ENCODE measurements around the gene MAG. TPM values are rescaled to one million over a fixed set of nuclear protein-coding genes. Genes with fewer than 3 reads are reported as not detected.

The MAG gene
- total RNA-seq, 1 experiment from 2014 or later = 0.10 TPM

- peak; percentile 20 for DNase-seq
- no peaks in the 10 kb centered on the region for H3K27me3 ChIP-seq (ENCODE audit: control insufficient read depth, insufficient read depth, low read length)
- no peak overlapping the region for H3K4me3 ChIP-seq (ENCODE audit: insufficient read depth, low read depth, low read length)
- peaks cover 26% of the 10 kb centered on the region for H3K36me3 ChIP-seq (replicated peaks; ENCODE audit: control insufficient read depth, insufficient read depth, low read length)
Measured at GRCh38 chr19:35260694-35261304, 31.2 kb upstream of the MAG start.

GRCh38 chr19:35261356-35262100 is 30.4 kb upstream of the MAG start:
- Histone ChIP-seq H3K4me3 (ENCODE audit: insufficient read depth, low read depth, low read length) (no peak overlapping the region), H3K36me3 (replicated peaks; ENCODE audit: control insufficient read depth, insufficient read depth, low read length) (peaks cover 27% of the 10 kb centered on the region)
- DNase-seq = no peak

GRCh38 chr19:35262101-35262761 is 29.7 kb upstream of the MAG start:
- peak; percentile 65 for DNase-seq
- H3K4me3 ChIP-seq (ENCODE audit: insufficient read depth, low read depth, low read length) = no peak overlapping the region
- H3K27me3 ChIP-seq (ENCODE audit: control insufficient read depth, insufficient read depth, low read length) = no peaks in the 10 kb centered on the region
- peaks cover 27% of the 10 kb centered on the region for H3K36me3 ChIP-seq (replicated peaks; ENCODE audit: control insufficient read depth, insufficient read depth, low read length)

More at GRCh38 chr19:35261356-35262100, 30.4 kb upstream of the MAG start:
- no peaks in the 10 kb centered on the region for H3K27me3 ChIP-seq (ENCODE audit: control insufficient read depth, insufficient read depth, low read length)

- peak; percentile 10 for DNase-seq
- Histone ChIP-seq H3K27me3 (ENCODE audit: control insufficient read depth, insufficient read depth, low read length) (no peaks in the 10 kb centered on the region), H3K36me3 (replicated peaks; ENCODE audit: control insufficient read depth, insufficient read depth, low read length) (peaks cover 21% of the 10 kb centered on the region), H3K4me3 (ENCODE audit: insufficient read depth, low read depth, low read length) (no peak overlapping the region)
Measured at GRCh38 chr19:35264268-35265125, 27.5 kb upstream of the MAG start.

GRCh38 chr19:35265126-35265899 is 26.6 kb upstream of the MAG start:
- peak; percentile 26 for DNase-seq
- no peaks in the 10 kb centered on the region for H3K27me3 ChIP-seq (ENCODE audit: control insufficient read depth, insufficient read depth, low read length)
- H3K36me3 ChIP-seq (replicated peaks; ENCODE audit: control insufficient read depth, insufficient read depth, low read length) = peaks cover 17% of the 10 kb centered on the region
- H3K4me3 ChIP-seq (ENCODE audit: insufficient read depth, low read depth, low read length) = no peak overlapping the region

- H3K27me3 ChIP-seq (ENCODE audit: control insufficient read depth, insufficient read depth, low read length) = no peaks in the 10 kb centered on the region
- no peak for DNase-seq
- H3K36me3 ChIP-seq (replicated peaks; ENCODE audit: control insufficient read depth, insufficient read depth, low read length) = peaks cover 19% of the 10 kb centered on the region
- H3K4me3 ChIP-seq (ENCODE audit: insufficient read depth, low read depth, low read length) = no peak overlapping the region
Measured at GRCh38 chr19:35265900-35266519, 26.0 kb upstream of the MAG start.

- DNase-seq = peak; percentile 81
- peaks cover 26% of the 10 kb centered on the region for H3K36me3 ChIP-seq (replicated peaks; ENCODE audit: control insufficient read depth, insufficient read depth, low read length)
- peak overlapping the region; percentile 59 for H3K4me3 ChIP-seq (ENCODE audit: insufficient read depth, low read depth, low read length)
- no peaks in the 10 kb centered on the region for H3K27me3 ChIP-seq (ENCODE audit: control insufficient read depth, insufficient read depth, low read length)
Measured at GRCh38 chr19:35266520-35267352, 25.2 kb upstream of the MAG start.

GRCh38 chr19:35267353-35267817 is 24.6 kb upstream of the MAG start:
- Histone ChIP-seq H3K4me3 (ENCODE audit: insufficient read depth, low read depth, low read length) (peak overlapping the region; percentile 59), H3K27me3 (ENCODE audit: control insufficient read depth, insufficient read depth, low read length) (no peaks in the 10 kb centered on the region), H3K36me3 (replicated peaks; ENCODE audit: control insufficient read depth, insufficient read depth, low read length) (peaks cover 26% of the 10 kb centered on the region)
- peak; percentile 81 for DNase-seq

GRCh38 chr19:35267818-35268535 is 24.0 kb upstream of the MAG start:
- peak; percentile 100 for DNase-seq
- H3K27me3 ChIP-seq (ENCODE audit: control insufficient read depth, insufficient read depth, low read length) = no peaks in the 10 kb centered on the region
- peaks cover 27% of the 10 kb centered on the region for H3K36me3 ChIP-seq (replicated peaks; ENCODE audit: control insufficient read depth, insufficient read depth, low read length)

GRCh38 chr19:35268536-35269437 is 23.2 kb upstream of the MAG start, which contains the start of gene USF2:
USF2 (plus strand) TSS chr19:35268962; CDS start chr19:35269102, 140 bp downstream.
- DNase-seq = peak; percentile 95
- H3K36me3 ChIP-seq (replicated peaks; ENCODE audit: control insufficient read depth, insufficient read depth, low read length) = peaks cover 30% of the 10 kb centered on the region
- H3K4me3 ChIP-seq (ENCODE audit: insufficient read depth, low read depth, low read length) = peak within 1 kb of the TSS; percentile 59
- H3K27me3 ChIP-seq (ENCODE audit: control insufficient read depth, insufficient read depth, low read length) = no peaks in the 10 kb centered on the region

More at GRCh38 chr19:35267818-35268535, 24.0 kb upstream of the MAG start:
- H3K4me3 ChIP-seq (ENCODE audit: insufficient read depth, low read depth, low read length) = peak overlapping the region; percentile 59

- peaks cover 26% of the 10 kb centered on the region for H3K36me3 ChIP-seq (replicated peaks; ENCODE audit: control insufficient read depth, insufficient read depth, low read length)
- H3K4me3 ChIP-seq (ENCODE audit: insufficient read depth, low read depth, low read length) = peak overlapping the region; percentile 44
- H3K27me3 ChIP-seq (ENCODE audit: control insufficient read depth, insufficient read depth, low read length) = no peaks in the 10 kb centered on the region
- peak; percentile 96 for DNase-seq
Measured at GRCh38 chr19:35269438-35270117, 22.4 kb upstream of the MAG start.
